ENCODE data around the gene SHC3.

Gene SHC3

GRCh38 chr9:88985616-88986015, 193.0 kb downstream of the SHC3 start:
- in situ Hi-C loops (cut with MboI; ENCODE audit: low pct_unique_long_range_greater_than_20kb, low sequenced_read_pairs, unreplicated experiment) = no loop called here

GRCh38 chr9:88984543-88984883, 194.1 kb downstream of the SHC3 start:
- no peak for DNase-seq (ENCODE audit: low spot score)
- TF ChIP-seq CTCF (IDR thresholded peaks at IDR 0.05; ENCODE audit: extremely low read depth, insufficient read depth, missing control alignments) = no peak

More at GRCh38 chr9:88985616-88986015, 193.0 kb downstream of the SHC3 start:
- no peak for TF ChIP-seq CTCF (IDR thresholded peaks at IDR 0.05; ENCODE audit: extremely low read depth, insufficient read depth, missing control alignments)
- DNase-seq (ENCODE audit: low spot score) = no peak

GRCh38 chr9:88983865-88984542, 194.6 kb downstream of the SHC3 start:
- DNase-seq (ENCODE audit: low spot score) = no peak
- in situ Hi-C loops (cut with MboI; ENCODE audit: low pct_unique_long_range_greater_than_20kb, low sequenced_read_pairs, unreplicated experiment) = no loop called here
- no peak for TF ChIP-seq CTCF (IDR thresholded peaks at IDR 0.05; ENCODE audit: extremely low read depth, insufficient read depth, missing control alignments)

More at GRCh38 chr9:88984543-88984883, 194.1 kb downstream of the SHC3 start:
- in situ Hi-C loops (cut with MboI; ENCODE audit: low pct_unique_long_range_greater_than_20kb, low sequenced_read_pairs, unreplicated experiment) = no loop called here

- DNase-seq (ENCODE audit: low spot score) = no peak
- no peak for TF ChIP-seq CTCF (IDR thresholded peaks at IDR 0.05; ENCODE audit: extremely low read depth, insufficient read depth, missing control alignments)
- in situ Hi-C loops (cut with MboI; ENCODE audit: low pct_unique_long_range_greater_than_20kb, low sequenced_read_pairs, unreplicated experiment) = no loop called here
These were observed 197.8 kb downstream of the SHC3 start for GRCh38 chr9:88980740-88981203.

- in situ Hi-C loops (cut with MboI; ENCODE audit: low pct_unique_long_range_greater_than_20kb, low sequenced_read_pairs, unreplicated experiment) = no loop called here
- no peak for DNase-seq (ENCODE audit: low spot score)
- no peak for TF ChIP-seq CTCF (IDR thresholded peaks at IDR 0.05; ENCODE audit: extremely low read depth, insufficient read depth, missing control alignments)
These were observed 198.8 kb downstream of the SHC3 start for GRCh38 chr9:88979791-88980190.

GRCh38 chr9:88979021-88979420, 199.6 kb downstream of the SHC3 start:
- no peak for DNase-seq (ENCODE audit: low spot score)
- in situ Hi-C loops (cut with MboI; ENCODE audit: low pct_unique_long_range_greater_than_20kb, low sequenced_read_pairs, unreplicated experiment) = no loop called here
- TF ChIP-seq CTCF (IDR thresholded peaks at IDR 0.05; ENCODE audit: extremely low read depth, insufficient read depth, missing control alignments) = no peak

Data from GM13977 (cell line).